GM21447 (cell line): ENCODE measurements around the gene ZNF205.

Experiments used
- ATAC-seq: cut with Tn5 transposase; IDR thresholded peaks from one replicate; pipeline ENCODE4 v1.9.1; 2021; ENCODE audit not compliant: unreplicated experiment

Gene ZNF205

DNA sequence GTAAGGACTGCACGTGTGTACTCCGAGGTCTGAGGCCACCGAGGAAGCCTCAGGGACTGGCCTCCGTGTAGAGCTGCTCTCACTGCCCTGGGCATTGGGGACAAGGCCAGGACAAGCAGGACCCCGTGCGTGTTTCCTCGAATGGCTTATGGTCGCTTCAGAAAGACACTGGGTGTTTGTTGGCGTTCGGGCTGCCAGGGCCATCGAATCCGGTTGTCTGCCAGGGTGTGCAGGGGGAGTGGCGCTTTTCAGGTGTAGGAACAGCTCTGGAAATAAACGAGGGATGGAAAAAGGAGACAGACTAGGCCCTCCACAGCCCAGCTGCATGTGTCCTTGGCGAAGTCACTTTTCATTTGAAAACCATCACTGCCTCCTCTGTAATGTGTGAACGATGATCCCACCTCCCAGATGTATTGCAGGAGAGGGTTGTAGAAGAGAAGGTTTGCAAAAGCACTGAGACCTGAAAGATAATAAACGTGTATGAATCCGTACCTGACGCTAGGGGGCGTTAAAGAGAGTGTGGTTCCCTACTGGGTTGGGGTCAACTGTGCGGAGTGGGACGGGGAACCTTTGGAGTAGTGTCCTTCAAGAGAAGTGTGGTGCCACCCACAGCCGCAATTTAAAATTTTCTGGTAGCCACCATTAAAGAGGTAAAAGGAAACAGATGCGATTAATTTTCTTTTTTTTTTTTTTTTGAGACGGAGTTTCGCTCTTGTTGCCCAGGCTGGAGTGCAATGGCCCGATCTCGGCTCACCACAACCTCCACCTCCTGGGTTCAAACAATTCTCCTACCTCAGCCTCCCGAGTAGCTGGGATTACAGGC, 11.2 kb upstream of the ZNF205 start:
- no peak for ATAC-seq

DNA sequence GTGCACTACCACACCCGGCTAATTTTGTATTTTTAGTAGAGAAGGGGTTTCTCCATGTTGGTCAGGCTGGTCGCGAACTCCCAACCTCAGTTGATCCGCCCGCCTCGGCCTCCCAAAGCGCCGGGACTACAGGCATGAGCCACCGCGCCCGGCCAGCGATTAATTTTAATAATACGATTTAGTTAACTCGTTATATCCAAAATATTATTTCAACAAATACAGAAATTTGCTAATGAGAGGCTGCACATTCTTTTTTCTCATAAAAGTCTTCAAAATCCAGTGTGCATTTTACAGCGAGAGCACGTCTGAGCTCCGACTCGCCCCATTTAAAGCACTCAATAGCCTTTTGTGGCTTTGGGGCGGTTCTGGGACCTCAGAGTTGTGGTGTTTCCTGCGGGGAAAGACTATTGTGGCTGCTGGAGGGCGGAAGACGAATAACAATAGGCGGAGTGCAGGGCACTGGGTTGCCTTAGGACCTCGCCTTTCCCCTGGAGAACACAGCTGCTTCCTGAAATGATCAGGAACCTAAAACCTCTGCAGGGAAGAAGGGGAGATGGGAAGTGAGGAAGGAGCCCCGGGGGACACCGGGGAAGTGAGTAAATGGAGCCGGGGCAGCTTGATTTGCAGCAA, 10.4 kb upstream of the ZNF205 start:
- ATAC-seq: no peak

DNA sequence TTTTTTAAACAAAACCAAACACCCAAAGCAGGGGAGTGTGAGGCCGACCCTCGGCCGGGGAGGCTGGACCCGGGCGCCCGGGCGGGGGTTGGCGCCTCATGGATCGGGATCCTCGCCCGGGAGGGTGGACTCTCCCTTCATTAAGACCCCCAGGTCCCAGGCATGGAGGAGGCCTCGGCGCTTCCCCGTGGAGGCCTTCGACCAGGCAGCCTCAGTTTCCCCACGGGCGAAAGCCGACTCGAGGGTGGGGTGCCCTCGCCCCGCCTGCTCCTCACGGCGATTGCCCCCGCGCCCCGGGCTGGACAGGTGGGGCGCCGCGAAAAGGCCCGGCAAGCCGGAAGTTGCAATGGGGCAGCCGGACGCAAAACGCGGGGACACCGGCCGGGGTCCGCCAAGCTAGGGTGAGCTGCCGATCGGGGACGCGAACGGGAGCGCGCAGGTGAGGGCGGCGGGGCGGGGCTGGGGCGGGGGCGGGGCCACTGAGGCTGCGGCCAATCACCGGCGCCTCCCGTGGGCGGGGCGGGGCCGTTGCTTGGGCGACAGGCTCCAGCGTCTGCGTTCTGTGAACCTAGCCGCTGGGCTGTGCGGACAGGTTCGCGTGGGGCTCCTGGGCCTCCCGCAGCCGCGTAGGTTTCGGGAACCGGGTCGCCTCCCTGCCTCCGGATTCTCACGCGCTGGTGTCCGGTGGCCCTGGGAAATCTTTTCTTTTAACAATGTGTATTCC, 6.0 kb upstream of the ZNF205 start:
- ATAC-seq: peak; percentile 74

DNA sequence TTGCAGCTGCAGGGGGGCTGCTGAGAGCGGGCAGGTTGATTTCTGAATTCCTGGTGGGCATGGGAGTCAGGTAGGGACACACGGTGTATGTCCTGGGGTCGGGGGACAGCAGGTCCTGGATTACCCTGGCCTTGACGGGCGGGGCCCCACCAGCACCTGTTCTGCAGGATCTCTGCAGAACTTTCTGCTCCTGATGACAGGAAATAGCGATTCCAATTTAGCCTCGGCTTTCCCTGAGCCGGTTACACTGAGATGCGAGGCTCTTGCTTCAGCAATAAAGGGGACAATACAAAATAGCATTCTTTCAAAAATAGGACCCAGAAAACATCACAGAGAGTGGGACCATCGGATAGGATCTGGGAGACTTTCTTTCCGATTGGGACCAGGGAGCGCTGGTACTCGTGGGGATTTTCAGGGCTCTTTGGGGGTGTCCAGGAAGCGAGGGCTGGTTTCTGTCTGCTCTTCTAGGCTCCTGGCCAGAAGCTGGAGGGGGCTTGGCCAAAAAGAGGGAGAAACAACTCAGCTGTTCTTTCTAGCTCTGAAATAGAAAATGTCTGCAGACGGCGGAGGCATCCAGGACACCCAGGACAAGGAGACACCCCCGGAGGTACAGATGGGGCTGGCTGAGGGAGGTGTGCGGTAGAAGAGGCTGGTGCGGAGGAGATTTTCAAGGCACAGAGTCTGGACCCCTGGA, 642 bp downstream of the ZNF205 start:
- ATAC-seq: no peak

DNA sequence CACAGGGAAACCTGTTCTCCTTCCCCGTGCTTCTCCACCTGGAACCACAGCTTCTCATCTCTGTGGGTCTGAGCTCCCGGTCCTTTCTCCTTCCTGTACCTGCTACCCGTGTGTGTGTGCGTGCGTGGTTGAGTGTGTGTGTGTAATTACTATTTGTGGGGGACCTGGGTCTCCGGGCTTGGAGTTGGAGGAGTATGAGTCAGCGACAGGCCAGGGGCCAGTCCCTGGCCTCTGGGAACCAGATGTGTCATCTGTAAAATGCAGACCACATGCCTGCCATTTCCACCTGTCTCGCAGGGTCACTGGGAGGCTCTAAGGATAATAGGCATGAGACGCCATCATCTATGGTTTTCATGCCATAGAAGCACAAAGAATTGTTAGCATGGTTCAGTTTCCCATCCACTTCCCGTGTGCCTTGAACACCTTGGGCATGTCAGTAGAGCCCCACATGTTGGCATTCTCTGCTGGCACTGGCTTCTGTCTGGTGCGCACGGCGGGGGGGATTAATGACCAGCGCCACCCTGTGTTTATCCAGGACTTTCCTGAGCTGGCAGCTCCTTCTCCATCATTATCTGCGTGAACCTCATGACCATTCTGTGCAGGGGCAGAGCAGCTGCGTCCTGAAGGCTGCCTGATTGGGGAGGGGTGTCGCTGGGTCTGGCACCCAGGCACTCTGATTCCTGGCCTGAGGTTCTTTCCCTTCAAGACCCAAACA, 1.5 kb downstream of the ZNF205 start:
- no peak for ATAC-seq

DNA sequence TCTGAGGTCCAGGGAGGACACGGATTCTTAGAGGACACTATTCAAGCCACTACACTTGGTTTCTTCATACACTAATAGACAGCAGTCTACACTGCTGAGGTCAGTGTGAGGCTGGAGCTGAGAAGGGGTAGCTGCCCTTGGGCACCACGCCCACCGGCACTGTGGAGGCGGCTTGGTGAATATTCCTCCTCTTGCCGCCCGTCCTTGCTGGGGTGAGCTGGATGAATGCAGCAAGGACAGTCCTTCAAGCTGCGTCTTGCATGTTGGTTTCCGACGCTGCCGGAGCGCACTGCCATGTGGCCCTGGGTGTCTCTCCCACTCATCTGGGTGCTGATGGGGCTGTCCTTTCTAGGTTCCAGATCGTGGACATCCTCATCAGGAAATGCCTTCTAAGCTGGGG, 2.6 kb downstream of the ZNF205 start:
- no peak for ATAC-seq

DNA sequence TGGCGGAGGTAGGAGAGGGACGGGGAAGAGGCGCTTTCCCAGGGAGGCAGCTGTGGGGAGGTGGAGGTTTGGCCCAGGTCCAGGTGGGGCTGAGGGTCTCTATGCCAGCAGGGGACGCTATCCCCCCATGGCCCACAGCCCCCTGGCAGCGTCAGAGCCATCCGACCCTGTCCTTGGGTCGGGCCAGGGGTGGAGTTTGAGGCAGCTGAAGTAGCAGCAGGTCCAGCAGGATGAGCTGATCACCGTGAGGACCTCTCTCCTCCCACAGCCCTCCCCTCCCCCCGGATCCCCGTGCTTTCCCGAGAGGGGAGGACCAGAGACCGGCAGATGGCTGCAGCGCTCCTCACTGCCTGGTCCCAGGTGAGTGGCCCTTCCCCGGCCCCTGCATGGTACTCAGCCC, 3.2 kb downstream of the ZNF205 start:
- no peak for ATAC-seq

DNA sequence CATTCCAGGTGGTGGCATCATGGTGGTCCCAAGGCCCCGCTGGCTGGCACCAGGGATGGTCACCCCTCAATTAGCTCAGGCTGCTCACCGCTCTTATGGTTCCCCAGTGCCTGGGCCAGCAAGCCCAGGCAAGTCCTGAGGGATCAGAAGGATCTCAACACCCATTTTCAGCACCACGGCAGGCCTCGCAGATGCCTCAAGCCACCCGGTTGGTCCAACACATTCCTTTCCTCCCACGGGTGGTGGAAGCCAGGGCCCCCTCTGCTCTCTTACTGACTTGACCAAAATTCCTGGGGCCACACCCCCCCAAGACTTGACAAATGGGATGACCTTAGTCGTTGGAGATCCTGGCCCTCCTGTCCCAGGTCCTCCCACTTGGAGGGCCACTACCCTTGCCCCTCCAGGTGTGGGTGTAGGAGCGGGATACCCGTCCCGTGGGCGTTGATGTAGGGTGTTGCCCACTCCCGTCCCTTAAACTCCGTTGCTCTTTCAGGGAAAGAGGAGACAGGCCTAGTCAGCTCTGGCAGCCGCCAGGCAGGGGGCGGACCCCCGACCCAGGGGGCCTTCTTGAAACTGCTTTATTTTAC, 5.9 kb downstream of the ZNF205 start:
- ATAC-seq: no peak

DNA sequence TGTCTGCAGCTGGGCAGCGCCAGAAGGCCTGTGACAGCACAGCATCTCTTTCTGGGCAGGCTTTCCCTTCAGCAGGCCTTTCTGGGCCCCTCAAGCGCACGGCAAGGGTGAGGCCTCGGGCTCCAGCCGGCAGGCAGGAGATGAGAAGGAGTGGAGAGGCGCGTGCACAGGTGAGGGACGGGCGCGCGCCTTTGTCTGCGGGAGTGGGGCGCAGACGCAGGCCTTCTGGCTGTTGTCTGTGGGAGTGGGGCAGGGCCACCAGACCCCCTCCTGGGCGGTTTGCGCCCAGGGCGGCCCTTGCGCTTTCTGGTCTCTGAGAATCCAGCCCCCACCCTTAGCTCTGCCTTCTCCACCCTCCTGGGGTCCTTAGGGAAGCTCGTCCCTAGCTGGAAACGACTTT, 6.5 kb downstream of the ZNF205 start:
- no peak for ATAC-seq

DNA sequence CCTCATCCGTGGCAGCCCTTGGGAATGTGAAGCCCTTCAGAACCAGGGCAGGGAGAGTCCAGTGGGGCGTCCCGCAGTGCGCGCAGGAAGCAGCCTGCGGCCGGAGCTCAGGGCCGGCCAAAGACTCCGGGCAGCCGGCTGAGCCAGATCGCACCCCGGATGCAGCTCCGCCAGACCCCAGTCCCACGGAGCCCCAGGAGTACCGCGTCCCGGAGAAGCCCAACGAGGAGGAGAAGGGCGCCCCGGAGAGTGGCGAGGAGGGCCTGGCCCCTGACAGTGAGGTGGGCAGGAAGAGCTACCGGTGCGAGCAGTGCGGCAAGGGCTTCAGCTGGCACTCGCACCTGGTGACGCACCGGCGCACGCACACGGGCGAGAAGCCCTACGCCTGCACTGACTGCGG, 6.9 kb downstream of the ZNF205 start:
- ATAC-seq: no peak

DNA sequence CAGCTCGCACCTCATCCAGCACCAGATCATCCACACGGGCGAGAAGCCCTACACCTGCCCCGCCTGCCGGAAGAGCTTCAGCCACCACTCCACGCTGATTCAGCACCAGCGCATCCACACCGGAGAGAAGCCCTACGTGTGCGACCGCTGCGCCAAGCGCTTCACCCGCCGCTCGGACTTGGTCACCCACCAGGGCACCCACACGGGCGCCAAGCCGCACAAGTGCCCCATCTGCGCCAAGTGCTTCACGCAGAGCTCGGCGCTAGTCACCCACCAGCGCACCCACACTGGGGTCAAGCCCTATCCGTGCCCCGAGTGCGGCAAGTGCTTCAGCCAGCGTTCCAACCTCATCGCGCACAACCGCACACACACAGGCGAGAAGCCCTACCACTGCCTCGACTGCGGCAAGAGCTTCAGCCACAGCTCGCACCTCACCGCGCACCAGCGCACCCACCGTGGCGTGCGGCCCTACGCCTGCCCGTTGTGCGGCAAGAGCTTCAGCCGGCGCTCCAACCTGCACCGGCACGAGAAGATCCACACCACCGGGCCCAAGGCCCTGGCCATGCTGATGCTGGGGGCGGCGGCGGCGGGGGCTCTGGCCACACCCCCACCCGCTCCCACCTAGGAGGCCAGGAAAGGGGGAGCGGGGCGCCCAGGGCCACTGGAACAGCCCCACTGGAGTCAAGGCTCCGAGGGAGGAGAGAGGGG, 7.5 kb downstream of the ZNF205 start:
- no peak for ATAC-seq

DNA sequence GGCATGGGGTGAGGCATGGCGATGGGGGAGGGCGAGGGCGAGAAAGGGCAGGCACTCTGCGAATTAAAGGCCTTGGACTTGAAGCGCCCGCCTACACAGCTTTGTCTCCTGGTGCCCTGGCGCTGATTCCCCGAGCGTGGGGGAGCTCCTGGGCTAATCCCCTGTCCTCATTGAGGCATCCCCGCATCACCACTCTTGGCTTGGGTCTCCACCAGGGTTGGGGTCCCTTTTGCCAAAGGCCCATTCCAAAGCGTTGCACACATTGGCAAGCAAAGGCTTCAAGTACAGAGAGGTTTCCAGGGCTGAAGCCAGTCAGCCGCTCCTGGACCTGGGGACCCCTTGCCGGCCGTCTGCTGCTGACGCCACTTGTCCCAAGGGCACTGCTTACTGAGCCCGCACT, 8.0 kb downstream of the ZNF205 start:
- ATAC-seq: no peak

DNA sequence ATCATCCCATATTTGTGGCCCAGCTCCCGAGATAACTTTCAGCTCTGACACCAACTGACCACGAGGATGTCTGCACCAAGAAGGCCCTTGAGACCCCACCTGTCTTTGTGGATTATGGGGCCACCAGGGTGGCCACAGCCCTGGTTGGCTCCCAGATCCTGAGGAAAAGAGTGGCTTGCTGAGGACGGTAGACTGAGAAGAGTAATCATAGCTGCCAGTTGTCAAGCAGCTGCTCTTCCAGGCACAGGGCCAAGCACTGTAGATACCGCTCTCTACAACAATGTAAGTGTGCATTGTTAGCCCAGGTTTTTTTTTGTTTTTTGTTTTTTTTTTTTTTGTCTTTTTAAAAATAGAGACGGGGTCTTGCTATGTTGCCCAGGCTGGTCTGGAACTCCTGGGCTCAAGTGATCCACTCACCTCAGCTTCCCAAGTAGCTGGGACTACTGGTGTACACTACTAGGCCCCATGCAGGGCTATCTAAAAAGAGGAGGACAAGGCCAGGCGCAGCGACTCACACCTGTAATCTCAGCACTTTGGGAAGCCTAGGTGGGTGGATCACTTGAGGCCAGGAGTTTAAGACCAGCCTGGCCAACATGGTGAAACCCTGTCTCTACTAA, 9.6 kb downstream of the ZNF205 start:
- ATAC-seq: no peak

DNA sequence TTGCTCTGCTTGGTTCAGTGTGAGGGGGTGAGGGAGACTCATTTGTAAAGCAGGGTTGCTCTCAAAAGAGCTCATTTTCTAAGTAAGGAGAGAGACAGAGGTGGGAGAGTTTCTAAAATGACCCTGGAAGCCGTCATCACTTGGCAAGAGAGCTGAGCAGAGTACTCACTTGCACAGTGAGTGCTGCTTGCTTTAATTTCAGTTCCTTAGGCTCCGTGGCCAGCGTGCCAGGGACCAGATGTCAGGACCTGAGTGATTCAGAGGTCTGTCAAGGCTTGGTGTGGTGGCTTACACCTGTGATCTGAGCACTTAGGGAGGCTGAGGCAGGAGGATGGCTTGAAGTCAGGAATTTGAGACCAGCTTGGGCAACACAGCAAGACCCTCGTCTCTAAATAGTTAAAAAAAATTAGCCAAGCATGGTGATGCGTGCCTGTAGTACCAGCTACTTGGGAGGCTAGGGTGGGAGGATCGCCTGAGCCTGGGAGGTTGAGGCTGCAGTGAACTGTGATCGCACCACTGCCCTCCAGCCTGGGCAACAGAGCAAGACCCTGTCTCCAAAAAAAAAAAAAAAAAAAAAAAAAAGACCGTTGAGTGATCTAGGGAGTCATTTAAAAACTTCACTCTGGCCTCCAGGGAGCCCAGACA, 10.7 kb downstream of the ZNF205 start:
- ATAC-seq: no peak

DNA sequence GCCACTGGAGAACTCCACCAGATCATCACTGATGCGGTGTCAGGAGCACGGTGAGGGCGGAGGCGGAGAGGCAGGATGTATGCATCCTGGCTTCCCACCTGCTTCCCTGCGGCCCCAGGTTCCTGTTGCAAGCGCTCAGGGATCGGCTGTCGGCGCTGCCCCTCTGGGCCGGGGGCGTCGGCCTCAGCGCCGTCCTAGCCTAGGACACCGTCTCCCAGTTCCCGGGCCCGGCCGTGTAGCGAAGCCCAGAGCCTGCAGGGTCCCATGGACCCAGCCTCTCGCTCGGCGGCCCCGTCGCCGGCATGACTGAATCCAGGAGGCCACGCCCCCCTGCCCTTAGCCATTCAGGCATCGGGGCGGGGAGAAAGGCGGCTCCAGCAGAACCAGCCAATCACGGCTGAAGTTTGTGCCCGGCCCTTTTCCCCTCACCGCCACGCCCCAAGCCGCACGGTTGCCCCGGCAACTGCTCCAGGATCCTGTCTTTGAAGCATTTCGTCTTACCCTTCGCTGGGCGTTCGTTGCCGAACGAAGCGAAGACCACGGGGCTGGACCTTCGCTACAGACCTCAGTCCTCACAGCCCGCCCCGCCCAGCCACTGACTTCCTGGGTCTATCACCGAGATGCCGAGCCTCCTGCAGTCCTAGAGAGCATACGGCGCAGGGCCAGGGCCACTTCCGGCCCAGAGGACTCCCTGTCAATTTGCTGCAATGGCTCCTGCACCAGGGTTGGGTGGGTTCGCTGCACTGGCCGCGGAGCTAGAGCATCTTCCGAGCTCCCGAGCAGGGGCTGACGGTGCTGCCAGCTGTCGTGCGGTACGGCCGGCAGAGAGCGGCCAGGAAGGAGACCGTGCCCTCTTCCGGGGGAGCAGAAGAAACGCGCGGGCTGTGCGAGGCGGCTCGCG, 11.8 kb downstream of the ZNF205 start:
- peak; percentile 86 for ATAC-seq

DNA sequence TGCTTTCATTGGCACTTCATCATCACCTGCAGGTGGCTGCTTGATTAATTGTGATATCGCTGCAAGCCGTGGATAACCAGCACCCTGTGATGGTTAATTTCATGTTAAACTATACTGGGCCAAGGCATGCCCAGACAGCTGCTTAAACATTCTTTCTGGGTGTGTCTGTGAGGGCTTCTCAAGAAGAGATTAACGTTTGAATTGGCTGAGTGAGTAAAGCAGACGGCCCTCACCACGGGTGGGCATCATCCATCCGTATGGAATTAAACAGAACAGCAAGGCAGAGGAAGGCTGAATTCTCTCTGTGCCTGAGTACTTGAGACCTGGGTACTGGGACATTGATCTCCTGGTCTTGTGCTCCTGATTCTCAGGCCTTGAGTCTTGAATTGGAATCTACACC, 15.4 kb downstream of the ZNF205 start:
- no peak for ATAC-seq

DNA sequence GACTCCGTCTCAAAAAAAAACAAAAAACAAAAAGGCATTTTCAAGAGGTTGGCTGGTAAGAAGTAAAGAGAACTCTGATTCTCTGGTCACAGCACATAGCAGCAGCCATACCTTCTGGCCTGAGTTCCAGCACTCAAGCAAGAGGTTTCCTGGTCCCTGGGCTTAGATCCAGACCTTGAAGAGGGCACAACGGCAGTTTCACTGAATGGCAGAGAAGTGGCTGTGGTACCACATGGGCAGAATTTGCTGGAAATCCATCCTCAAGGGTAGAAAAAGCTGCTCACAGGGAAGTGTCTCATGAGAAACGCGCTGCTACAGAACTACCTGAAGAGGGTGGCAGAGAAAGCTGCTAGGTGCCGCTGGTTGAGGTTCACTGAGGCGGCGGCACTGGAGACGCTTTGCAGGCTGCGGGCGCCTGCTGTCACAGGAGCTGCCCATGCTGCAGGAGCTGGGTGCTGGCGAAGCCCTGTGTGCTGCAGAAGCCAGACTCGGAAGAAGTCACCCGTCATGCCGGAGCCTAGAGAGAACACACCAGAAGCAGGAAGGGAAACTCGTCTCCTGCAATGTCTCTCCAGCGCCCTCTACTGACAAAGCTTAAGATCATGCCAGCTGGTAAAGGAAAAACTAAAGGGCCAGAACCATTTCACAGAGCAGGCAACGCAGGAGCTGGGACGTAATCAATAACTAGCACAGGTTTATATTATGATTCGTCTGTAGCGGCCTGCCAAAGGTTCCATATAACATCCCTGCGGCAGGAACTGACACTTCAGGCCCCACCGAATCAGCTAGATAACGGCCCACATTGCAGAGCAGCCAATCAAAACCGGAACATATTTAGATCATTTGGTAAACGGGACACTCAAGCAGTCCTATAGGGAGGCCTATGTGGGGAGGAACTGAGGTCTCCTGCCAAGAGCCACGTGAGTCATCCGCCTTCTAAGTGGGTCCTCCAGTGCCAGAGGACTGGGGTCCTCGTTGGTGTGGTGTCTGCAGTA, 17.0 kb downstream of the ZNF205 start:
- no peak for ATAC-seq
